ENCODE measurements around the gene PCDH1. TPM values are rescaled to one million over a fixed set of nuclear protein-coding genes. Genes with fewer than 3 reads are reported as not detected.

Gene PCDH1
- total RNA-seq, 1 donor from 2014 or later = 16.1 TPM

- no peak for TF ChIP-seq CTCF (IDR thresholded peaks at IDR 0.05; ENCODE audit: borderline replicate concordance)
These were observed 21.0 kb downstream of the PCDH1 start for GRCh38 chr5:141857226-141857625.

GRCh38 chr5:141856037-141856790, 22.0 kb downstream of the PCDH1 start:
- no peak for TF ChIP-seq CTCF (IDR thresholded peaks at IDR 0.05; ENCODE audit: borderline replicate concordance)
- no peak for DNase-seq
- Histone ChIP-seq H3K36me3 (peaks cover 10% of the 10 kb centered on the region), H3K27me3 (ENCODE audit: low read depth) (no peaks in the 10 kb centered on the region), H3K4me3 (no peak overlapping the region), H3K9me3 (replicated peaks) (no peaks in the 10 kb centered on the region), H3K4me1 (peaks cover 61% of the 10 kb centered on the region), H3K27ac (replicated peaks) (peak overlapping the region; percentile 51)
- intact Hi-C loops (cut with micrococcal nuclease) = no loop called here

More at GRCh38 chr5:141857226-141857625, 21.0 kb downstream of the PCDH1 start:
- Histone ChIP-seq H3K27me3 (ENCODE audit: low read depth) (no peaks in the 10 kb centered on the region), H3K4me1 (peaks cover 57% of the 10 kb centered on the region), H3K36me3 (peaks cover 14% of the 10 kb centered on the region), H3K27ac (replicated peaks) (peak overlapping the region; percentile 17), H3K9me3 (replicated peaks) (no peaks in the 10 kb centered on the region), H3K4me3 (no peak overlapping the region)
- DNase-seq = no peak
- intact Hi-C loops (cut with micrococcal nuclease) = no loop called here

GRCh38 chr5:141855265-141856036, 22.8 kb downstream of the PCDH1 start:
- Histone ChIP-seq H3K27ac (replicated peaks) (peak overlapping the region; percentile 51), H3K4me1 (peaks cover 69% of the 10 kb centered on the region), H3K4me3 (no peak overlapping the region), H3K9me3 (replicated peaks) (no peaks in the 10 kb centered on the region), H3K36me3 (peaks cover 10% of the 10 kb centered on the region), H3K27me3 (ENCODE audit: low read depth) (no peaks in the 10 kb centered on the region)
- DNase-seq = peak; percentile 60
- intact Hi-C loops (cut with micrococcal nuclease) = no loop called here
- TF ChIP-seq CTCF (IDR thresholded peaks at IDR 0.05; ENCODE audit: borderline replicate concordance) = no peak

GRCh38 chr5:141853895-141854626, 24.1 kb downstream of the PCDH1 start:
- Histone ChIP-seq H3K9me3 (replicated peaks) (no peaks in the 10 kb centered on the region), H3K27me3 (ENCODE audit: low read depth) (no peaks in the 10 kb centered on the region), H3K4me1 (peaks cover 73% of the 10 kb centered on the region), H3K36me3 (peaks cover 10% of the 10 kb centered on the region), H3K4me3 (no peak overlapping the region), H3K27ac (replicated peaks) (no peak overlapping the region)
- no peak for TF ChIP-seq CTCF (IDR thresholded peaks at IDR 0.05; ENCODE audit: borderline replicate concordance)
- no peak for DNase-seq
- intact Hi-C loops (cut with micrococcal nuclease) = no loop called here

GRCh38 chr5:141852448-141852847, 25.8 kb downstream of the PCDH1 start:
- no peaks in the 10 kb centered on the region for H3K27me3 ChIP-seq (ENCODE audit: low read depth)
- peaks cover 75% of the 10 kb centered on the region for H3K4me1 ChIP-seq
- H3K36me3 ChIP-seq = peaks cover 10% of the 10 kb centered on the region
- H3K9me3 ChIP-seq (replicated peaks) = no peaks in the 10 kb centered on the region
- intact Hi-C loops (cut with micrococcal nuclease) = no loop called here
- peak overlapping the region; percentile 98 for H3K27ac ChIP-seq (replicated peaks)
- no peak for DNase-seq
- TF ChIP-seq CTCF (IDR thresholded peaks at IDR 0.05; ENCODE audit: borderline replicate concordance) = no peak
- H3K4me3 ChIP-seq = no peak overlapping the region
